ENCODE results near the gene ZNF639. TPM values are rescaled to one million over a fixed set of nuclear protein-coding genes. Genes with fewer than 3 reads are reported as not detected.
"Not testable (repeated sequence)": the region's sequence is repeated elsewhere in the genome, so short reads cannot be mapped to it uniquely, and the experiment has no call there.

The ZNF639 gene
- total RNA-seq: 10 to 100 TPM; 31.8 to 52.8 (median 36.8) TPM

- TF ChIP-seq CTCF (IDR thresholded peaks at IDR 0.05): peak in 2 of 3 donors; percentile 57 to 66
- DNase-seq (ENCODE audit: low spot score) (peak; percentile 36), ATAC-seq (ENCODE audit: low FRiP score) (peak; percentile 97)
Observed at GRCh38 chr3:179322286-179323196, at the start of gene ZNF639. ZNF639 (plus strand) TSS chr3:179323031; CDS start chr3:179328294, 5,263 bp downstream.

DNA sequence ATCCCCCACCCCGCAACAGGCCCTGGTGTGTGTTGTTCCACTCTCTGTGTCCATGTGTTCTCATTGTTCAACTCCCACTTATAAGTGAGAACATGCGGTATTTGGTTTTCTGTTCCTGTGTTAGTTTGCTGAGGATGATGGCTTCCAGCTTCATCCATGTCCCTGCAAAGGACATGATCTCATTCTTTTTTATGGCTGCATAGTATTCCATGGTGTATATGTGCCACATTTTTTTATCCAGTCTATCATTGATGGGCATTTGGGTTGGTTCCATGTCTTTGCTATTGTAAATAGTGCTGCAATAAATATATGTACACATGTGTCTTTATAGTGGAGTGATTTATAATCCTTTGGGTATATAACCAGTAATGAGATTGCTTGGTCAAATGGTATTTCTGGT lies 48.4 kb upstream of the ZNF639 start:
- DNase-seq (ENCODE audit: low spot score); ATAC-seq (ENCODE audit: low FRiP score): not testable (repeated sequence)

DNA sequence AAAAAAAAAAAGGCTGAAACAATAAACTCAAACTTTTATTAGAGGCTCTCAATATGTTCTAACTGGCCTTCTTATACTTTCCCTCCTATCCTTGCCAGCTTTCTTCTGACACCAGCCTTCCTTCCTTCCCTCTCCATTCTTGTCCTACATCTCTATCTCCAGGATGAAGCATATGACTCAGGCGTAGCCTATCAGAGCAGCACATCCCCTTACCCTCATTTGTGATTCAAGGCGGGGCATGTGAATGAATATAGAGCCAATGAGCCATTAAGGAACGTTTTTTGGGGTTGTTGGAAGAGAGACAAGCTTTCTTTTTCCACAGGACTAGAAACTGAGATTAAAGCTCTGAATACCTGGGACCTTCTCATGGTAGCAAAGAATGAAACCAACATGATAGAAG lies 46.8 kb upstream of the ZNF639 start:
- TF ChIP-seq CTCF (IDR thresholded peaks at IDR 0.05): no peak
- ATAC-seq (ENCODE audit: low FRiP score) (no peak), DNase-seq (ENCODE audit: low spot score) (no peak)

DNA sequence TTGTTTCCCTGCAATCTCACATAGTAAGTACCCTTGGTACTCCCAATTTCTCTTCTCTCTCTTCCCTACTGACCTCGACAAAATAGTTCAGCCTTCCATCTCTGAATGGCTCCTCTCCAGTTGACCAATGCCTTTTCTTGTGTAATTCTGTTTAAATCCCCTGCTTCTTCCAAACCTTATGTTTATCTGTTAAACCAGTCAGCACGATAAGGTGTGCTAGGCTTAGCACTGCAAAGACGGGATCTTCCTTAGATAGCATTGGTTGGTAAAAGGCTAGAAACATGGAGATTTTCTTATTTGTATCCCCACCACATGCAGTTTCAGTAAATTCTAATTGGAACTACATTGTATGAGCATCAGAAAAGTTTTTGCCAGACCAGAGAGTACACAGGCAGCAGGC lies 46.1 kb upstream of the ZNF639 start:
- ATAC-seq (ENCODE audit: low FRiP score) (no peak), DNase-seq (ENCODE audit: low spot score) (no peak)
- TF ChIP-seq CTCF (IDR thresholded peaks at IDR 0.05): no peak

- TF ChIP-seq CTCF (IDR thresholded peaks at IDR 0.05): no peak
- DNase-seq (ENCODE audit: low spot score) (no peak), ATAC-seq (ENCODE audit: low FRiP score) (no peak)
Observed at GRCh38 chr3:179278151-179278550, 44.7 kb upstream of the ZNF639 start.

GRCh38 chr3:179278932-179279693 lies 43.7 kb upstream of the ZNF639 start:
- no peak for TF ChIP-seq CTCF (IDR thresholded peaks at IDR 0.05)
- ATAC-seq (ENCODE audit: low FRiP score) (no peak), DNase-seq (ENCODE audit: low spot score) (no peak)

DNA sequence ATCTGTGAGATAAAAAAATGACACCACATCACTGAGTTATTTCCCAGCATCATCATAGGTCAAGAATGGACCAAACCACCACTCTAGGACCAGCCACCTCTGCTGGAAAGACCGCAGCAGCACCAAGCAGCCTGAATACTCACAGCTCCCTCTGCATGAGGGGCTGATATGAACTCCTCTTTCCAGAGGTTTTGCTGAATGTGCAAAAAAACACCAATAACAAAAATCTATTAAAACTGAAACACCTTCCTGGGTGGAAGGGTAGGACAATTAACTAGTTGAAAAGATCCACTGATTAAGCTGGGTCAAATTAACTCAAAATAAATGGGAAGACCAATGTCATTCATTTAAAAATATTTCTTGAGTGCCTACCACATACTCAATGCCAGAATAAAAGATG lies 43.0 kb upstream of the ZNF639 start:
- ATAC-seq (ENCODE audit: low FRiP score) (no peak), DNase-seq (ENCODE audit: low spot score) (no peak)
- no peak for TF ChIP-seq CTCF (IDR thresholded peaks at IDR 0.05)
